Naive thymus-derived CD4-positive, alpha-beta T cell (primary cell): ENCODE results near the gene PTPRN2. TPM values are rescaled to one million over a fixed set of nuclear protein-coding genes. Genes with fewer than 3 reads are reported as not detected.

Source experiments
- ATAC-seq: fragments of 150-1000 bp; cut with Tn5 transposase; 2 replicates; pipeline ENCODE4 v1.10.0; 2021; ENCODE audit warnings: mild to moderate bottlenecking, moderate library complexity
- CTCF ChIA-PET: fragments of 350-600 bp; sonication (Branson Sonifier 250); formaldehyde crosslinking; loops from one replicate; lab custom pipeline; 2021; ENCODE audit warnings: antibody characterized with exemption; lab: Charles Lee
- POLR2A ChIA-PET: fragments of 350-600 bp; sonication (Branson Sonifier 250); formaldehyde crosslinking; loops from one replicate; lab custom pipeline; 2021; ENCODE audit warnings: antibody characterized with exemption, inconsistent platforms; lab: Charles Lee
- DNase-seq, 9 donors: peaks; one replicate each; pipeline versions ENCODE4 v3.0.0 to v3.0.0-alpha.2; 2020 to 2022; ENCODE audit warnings: mixed read lengths in 1 of 9
- H3K27ac ChIP-seq: one replicate; pipeline ENCODE4 v1.7.0; 2013; ENCODE audit warnings: mild to moderate bottlenecking, low read depth, low read length, moderate library complexity
- H3K27me3 ChIP-seq, 2 donors: one replicate each; pipeline ENCODE4 v1.7.0; 2013; ENCODE audit warnings: low read length in 2 of 2, mild to moderate bottlenecking in 2 of 2, moderate library complexity in 2 of 2; ENCODE audit not compliant: control insufficient read depth in 2 of 2, insufficient read depth in 2 of 2
- H3K36me3 ChIP-seq, 3 experiments: 1 replicate in 2 of 3; 2 replicates in 1 of 3; pipeline ENCODE4 v1.7.0; 2013; ENCODE audit warnings: low read length in 3 of 3, mild to moderate bottlenecking in 3 of 3, moderate library complexity in 1 of 3; ENCODE audit not compliant: insufficient read depth in 3 of 3, control insufficient read depth in 2 of 3
- H3K4me1 ChIP-seq, 2 donors: one replicate each; pipeline ENCODE4 v1.7.0; 2013; ENCODE audit warnings: low read length in 2 of 2, mild to moderate bottlenecking in 2 of 2, moderate library complexity in 1 of 2; ENCODE audit not compliant: control insufficient read depth in 2 of 2, insufficient read depth in 2 of 2
- H3K4me3 ChIP-seq: 2 replicates; pipeline ENCODE4 v1.7.0; 2013; ENCODE audit warnings: mild to moderate bottlenecking, low read length
- H3K9me3 ChIP-seq, 3 experiments: 1 replicate in 2 of 3; 2 replicates in 1 of 3; pipeline ENCODE4 v1.7.0; 2013; ENCODE audit warnings: low read length in 3 of 3; ENCODE audit not compliant: control insufficient read depth in 2 of 3
- H3K27ac Mint-ChIP-seq, 9 donors: one replicate each; pipeline ENCODE4 v1.8.0; 2020 to 2022; ENCODE audit warnings: mixed read lengths in 9 of 9, mild to moderate bottlenecking in 8 of 9, moderate library complexity in 5 of 9, inconsistent platforms in 2 of 9
- H3K27me3 Mint-ChIP-seq, 5 donors: one replicate each; pipeline ENCODE4 v1.8.0; 2021 to 2022; ENCODE audit warnings: mixed read lengths in 5 of 5, mild to moderate bottlenecking in 1 of 5
- H3K36me3 Mint-ChIP-seq, 5 donors: one replicate each; pipeline ENCODE4 v1.8.0; 2020 to 2022; ENCODE audit warnings: mixed read lengths in 5 of 5, mild to moderate bottlenecking in 3 of 5, inconsistent platforms in 1 of 5
- H3K4me1 Mint-ChIP-seq, 7 donors: one replicate each; pipeline ENCODE4 v1.8.0; 2020 to 2022; ENCODE audit warnings: mixed read lengths in 7 of 7, mild to moderate bottlenecking in 3 of 7, inconsistent platforms in 1 of 7
- H3K4me3 Mint-ChIP-seq, 10 donors: one replicate each; pipeline ENCODE4 v1.8.0; 2020 to 2022; ENCODE audit warnings: mild to moderate bottlenecking in 10 of 10, mixed read lengths in 10 of 10, moderate library complexity in 6 of 10, inconsistent platforms in 2 of 10
- H3K9me3 Mint-ChIP-seq, 11 donors: one replicate each; pipeline ENCODE4 v1.8.0; 2020 to 2022; ENCODE audit warnings: mixed read lengths in 11 of 11, mild to moderate bottlenecking in 4 of 11, inconsistent platforms in 1 of 11, moderate library complexity in 1 of 11
- intact Hi-C, 2 donors: fragments of 100-400 bp; cut with micrococcal nuclease; formaldehyde crosslinking; loops; one replicate each; pipeline ENCODE4 v1.15.1; 2023
- polyA plus RNA-seq, 2 donors: library from polyadenylated mRNA; unstranded; fragments of 300-500 nt; fragmentation: Illumina TruSeq; gene quantifications; one replicate each; pipeline ENCODE4 v1.2.3, GENCODE V29; 2021
- total RNA-seq, 6 experiments: library from RNA in 5 of 6; stranded (reverse) in 5 of 6; gene quantifications; 1 replicate in 5 of 6; 2 replicates in 1 of 6; pipeline ENCODE4 v1.2.3 and lab custom pipeline; 2021 to 2026

The PTPRN2 gene
- total and polyA plus RNA-seq, 7 experiments from 2014 or later: 0.58 to 2.3 (median 1.4) TPM

GRCh38 chr7:157622000-157622399, 965.6 kb downstream of the PTPRN2 start:
- H3K4me1 Mint-ChIP-seq: peaks cover 27 to 68% (median 51%) of the 10 kb centered on the region in 7 donors
- DNase-seq (peak in 7 of 9 donors; percentile 64 to 78 (median 68)), ATAC-seq (peak; percentile 77)
- ChIA-PET CTCF (interaction anchor here (1.0 kb wide), 1 partner anchor 9 kb away, joined by 3 read pairs; no protein-coding TSS in a partner anchor), POLR2A (interaction anchor here (0.6 to 7.0 kb wide), 4 partner anchors 8 to 76 kb away, joined by 3 to 61 read pairs (median 3); no protein-coding TSS in a partner anchor)
- H3K4me3 Mint-ChIP-seq: peak overlapping the region; percentile 42 to 97 (median 74)
- peaks cover 0 to 7% (median 0%) of the 10 kb centered on the region in 11 donors for H3K9me3 Mint-ChIP-seq
- H3K27ac Mint-ChIP-seq: peak overlapping the region in 8 of 9 donors; percentile 65 to 93 (median 86)
- H3K9me3 ChIP-seq: no peaks in the 10 kb centered on the region
- no peaks in the 10 kb centered on the region for H3K36me3 Mint-ChIP-seq
- intact Hi-C loops: loop anchor here in 1 of 2 donors (2.0 kb wide), 1 partner anchor 45 kb away; no protein-coding TSS in a partner anchor
- H3K27me3 ChIP-seq: no peaks in the 10 kb centered on the region
- H3K36me3 ChIP-seq: no peaks in the 10 kb centered on the region
- H3K4me3 ChIP-seq: no peak overlapping the region
- H3K27ac ChIP-seq: no peak overlapping the region
- peaks cover 0 to 14% (median 0%) of the 10 kb centered on the region in 5 donors for H3K27me3 Mint-ChIP-seq
- peaks cover 4 to 50% of the 10 kb centered on the region in 2 donors for H3K4me1 ChIP-seq

GRCh38 chr7:157621131-157621681, 966.4 kb downstream of the PTPRN2 start:
- Histone ChIP-seq H3K36me3 (no peaks in the 10 kb centered on the region), H3K4me3 (no peak overlapping the region), H3K9me3 (no peaks in the 10 kb centered on the region), H3K27me3 (no peaks in the 10 kb centered on the region), H3K27ac (no peak overlapping the region), H3K4me1 (peaks cover 0 to 44% of the 10 kb centered on the region in 2 donors)
- intact Hi-C loops: no loop called here
- ATAC-seq (no peak), DNase-seq (no peak)
- no peaks in the 10 kb centered on the region for H3K36me3 Mint-ChIP-seq
- peaks cover 0 to 9% (median 0%) of the 10 kb centered on the region in 5 donors for H3K27me3 Mint-ChIP-seq
- H3K4me3 Mint-ChIP-seq: no peak overlapping the region
- ChIA-PET POLR2A (interaction anchor here (7.0 kb wide), 1 partner anchor 7 kb away, joined by 61 read pairs; no protein-coding TSS in a partner anchor), CTCF (no interaction called here)
- H3K27ac Mint-ChIP-seq: peak overlapping the region in 4 of 9 donors; percentile 36 to 90 (median 84)
- H3K9me3 Mint-ChIP-seq: peaks cover 0 to 7% (median 0%) of the 10 kb centered on the region in 11 donors
- H3K4me1 Mint-ChIP-seq: peaks cover 21 to 67% (median 43%) of the 10 kb centered on the region in 7 donors

- ATAC-seq (no peak), DNase-seq (no peak)
- no peaks in the 10 kb centered on the region for H3K36me3 Mint-ChIP-seq
- CTCF ChIA-PET: no interaction called here
- H3K9me3 ChIP-seq: no peaks in the 10 kb centered on the region
- H3K27me3 ChIP-seq: no peaks in the 10 kb centered on the region
- peak overlapping the region in 4 of 9 donors; percentile 32 to 85 (median 58) for H3K27ac Mint-ChIP-seq
- H3K4me1 ChIP-seq: peaks cover 0 to 38% of the 10 kb centered on the region in 2 donors
- H3K4me1 Mint-ChIP-seq: peaks cover 19 to 61% (median 37%) of the 10 kb centered on the region in 7 donors
- H3K9me3 Mint-ChIP-seq: peaks cover 0 to 7% (median 0%) of the 10 kb centered on the region in 11 donors
- H3K36me3 ChIP-seq: no peaks in the 10 kb centered on the region
- intact Hi-C loops: no loop called here
- H3K4me3 ChIP-seq: no peak overlapping the region
- H3K27ac ChIP-seq: no peak overlapping the region
- POLR2A ChIA-PET: no interaction called here
- peaks cover 0 to 8% (median 0%) of the 10 kb centered on the region in 5 donors for H3K27me3 Mint-ChIP-seq
- H3K4me3 Mint-ChIP-seq: no peak overlapping the region
Observed at GRCh38 chr7:157620616-157621015, 967.0 kb downstream of the PTPRN2 start.

DNA sequence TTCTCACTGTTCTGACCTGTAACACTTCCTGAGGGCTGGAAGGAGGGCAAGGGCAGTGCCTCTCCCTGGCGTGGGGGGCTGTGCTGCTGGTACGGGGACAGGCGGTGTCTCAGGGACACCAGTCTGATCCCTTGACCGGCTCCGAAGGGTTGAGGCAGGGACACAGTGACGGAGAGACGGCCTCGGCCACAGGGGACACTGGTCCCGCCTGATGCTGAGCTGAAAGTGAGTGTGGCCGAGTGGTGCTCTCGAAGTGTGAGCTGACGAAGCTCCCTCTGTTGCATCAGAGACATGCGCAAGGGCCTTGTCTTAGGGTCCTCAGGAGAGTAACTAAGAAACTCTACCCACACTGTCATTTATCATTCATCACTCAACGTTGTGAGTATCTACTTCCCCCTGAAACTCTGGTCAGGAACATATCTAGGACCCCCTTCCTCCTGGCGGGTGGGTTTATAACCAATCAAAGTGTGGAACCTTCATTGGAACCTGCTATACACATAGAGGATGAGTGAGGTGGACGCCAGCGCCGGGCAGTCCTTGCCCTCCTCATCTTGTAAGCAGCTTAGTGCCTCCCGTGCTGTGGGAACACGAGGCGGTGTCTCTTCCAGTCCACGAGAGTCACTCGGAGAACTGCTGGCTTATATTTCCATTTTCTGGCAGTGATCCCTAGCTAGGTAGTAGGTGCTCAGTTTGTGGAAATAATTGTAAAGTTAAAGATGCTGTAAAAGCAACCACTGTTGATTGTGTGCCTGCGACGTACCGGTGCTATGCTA, 967.7 kb downstream of the PTPRN2 start:
- no peaks in the 10 kb centered on the region for H3K36me3 Mint-ChIP-seq
- no peak overlapping the region for H3K27ac ChIP-seq
- H3K4me3 Mint-ChIP-seq: no peak overlapping the region
- no peak for ATAC-seq
- ChIA-PET CTCF (interaction anchor here (0.8 kb wide), 1 partner anchor 186 kb away, joined by 4 read pairs; no protein-coding TSS in a partner anchor), POLR2A (no interaction called here)
- no peak overlapping the region for H3K4me3 ChIP-seq
- no peaks in the 10 kb centered on the region for H3K9me3 ChIP-seq
- DNase-seq: no peak
- intact Hi-C loops: no loop called here
- peaks cover 0 to 3% (median 0%) of the 10 kb centered on the region in 11 donors for H3K9me3 Mint-ChIP-seq
- peaks cover 0 to 6% (median 0%) of the 10 kb centered on the region in 5 donors for H3K27me3 Mint-ChIP-seq
- peaks cover 20 to 55% (median 36%) of the 10 kb centered on the region in 7 donors for H3K4me1 Mint-ChIP-seq
- peaks cover 0 to 34% of the 10 kb centered on the region in 2 donors for H3K4me1 ChIP-seq
- no peaks in the 10 kb centered on the region for H3K27me3 ChIP-seq
- peak overlapping the region in 4 of 9 donors; percentile 32 to 66 (median 58) for H3K27ac Mint-ChIP-seq
- H3K36me3 ChIP-seq: no peaks in the 10 kb centered on the region

GRCh38 chr7:157618823-157619606, 968.6 kb downstream of the PTPRN2 start:
- no peak overlapping the region for H3K4me3 Mint-ChIP-seq
- ChIA-PET CTCF (interaction anchor here (0.8 kb wide), 1 partner anchor 185 kb away, joined by 4 read pairs; no protein-coding TSS in a partner anchor), POLR2A (no interaction called here)
- Histone ChIP-seq H3K4me3 (no peak overlapping the region), H3K36me3 (no peaks in the 10 kb centered on the region), H3K9me3 (no peaks in the 10 kb centered on the region), H3K4me1 (peaks cover 0 to 29% of the 10 kb centered on the region in 2 donors), H3K27me3 (no peaks in the 10 kb centered on the region), H3K27ac (no peak overlapping the region)
- H3K36me3 Mint-ChIP-seq: no peaks in the 10 kb centered on the region
- ATAC-seq (no peak), DNase-seq (no peak)
- peaks cover 19 to 54% (median 34%) of the 10 kb centered on the region in 7 donors for H3K4me1 Mint-ChIP-seq
- peaks cover 0 to 5% (median 0%) of the 10 kb centered on the region in 5 donors for H3K27me3 Mint-ChIP-seq
- no peak overlapping the region for H3K27ac Mint-ChIP-seq
- H3K9me3 Mint-ChIP-seq: peaks cover 0 to 3% (median 0%) of the 10 kb centered on the region in 11 donors
- intact Hi-C loops: no loop called here
